Fibroblast of peridontal ligament (primary cell): ENCODE measurements around the gene ZFP82.

Experiments
- DNase-seq: peaks from one replicate; pipeline ENCODE4 v3.0.0-alpha.2; 2010; ENCODE audit errors: extremely low read depth

The ZFP82 gene

DNA sequence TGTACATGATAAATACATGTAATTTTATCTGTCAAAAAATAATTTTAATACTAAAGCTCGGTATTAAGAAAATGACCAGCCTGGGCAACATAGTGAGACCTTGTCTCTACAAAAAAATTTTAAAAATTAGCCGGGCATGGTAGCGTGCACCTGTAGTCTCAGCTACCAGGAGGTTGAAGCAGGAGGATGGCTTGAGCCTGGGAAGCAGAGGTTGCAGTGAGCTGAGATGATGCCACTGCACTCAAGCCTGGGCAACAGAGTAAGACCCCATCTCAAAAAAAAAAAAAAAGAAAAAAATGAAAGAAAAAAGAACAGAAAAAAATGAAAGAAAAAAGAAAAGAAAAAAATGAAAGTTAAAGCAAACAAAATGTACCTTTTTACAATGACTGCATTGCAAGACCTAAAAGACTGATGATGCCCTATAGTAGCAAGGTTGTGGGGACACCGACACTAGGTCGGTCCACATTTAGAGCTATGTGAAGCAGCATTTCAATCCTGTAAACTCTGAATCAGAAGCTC lies 44.7 kb downstream of the ZFP82 start:
- no peak for DNase-seq

DNA sequence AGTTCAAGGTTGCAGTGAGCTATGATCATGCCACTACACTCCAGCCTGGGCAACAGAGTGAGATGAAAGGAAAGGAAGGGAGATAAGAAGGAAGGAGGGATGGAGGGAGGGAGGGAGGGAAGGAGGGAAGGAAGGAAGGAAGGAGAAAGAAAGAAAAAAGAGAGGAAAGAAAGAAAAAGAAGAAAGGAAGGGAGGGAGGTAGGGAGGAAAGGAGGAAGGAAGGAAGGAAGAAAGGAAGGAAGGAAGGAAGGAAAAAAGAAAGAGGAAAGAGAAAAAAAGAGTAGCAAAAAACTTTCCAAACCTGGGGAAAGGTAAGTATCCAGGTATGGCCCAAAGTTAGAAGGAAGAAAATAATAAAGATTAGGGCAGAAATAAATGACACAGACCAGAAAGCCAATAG lies 46.6 kb downstream of the ZFP82 start:
- DNase-seq = no peak

DNA sequence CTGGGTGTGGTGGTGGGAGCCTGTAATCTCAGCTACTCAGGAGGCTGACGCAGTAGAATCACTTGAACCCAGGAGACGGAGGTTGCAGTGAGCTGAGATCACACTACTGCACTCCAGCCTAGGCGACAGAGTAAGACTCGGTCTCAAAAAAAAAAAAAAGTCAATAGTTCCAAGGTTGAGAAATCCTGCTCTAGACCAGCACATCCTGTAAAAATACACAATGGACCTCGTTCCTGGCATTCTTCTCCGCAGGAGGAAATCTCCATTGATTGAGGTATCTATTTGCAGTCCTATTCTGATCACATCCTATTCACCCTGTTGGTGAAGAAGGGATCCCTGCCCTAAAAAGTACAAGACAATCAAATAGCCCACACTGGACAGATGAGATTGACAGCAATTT lies 54.6 kb downstream of the ZFP82 start:
- DNase-seq = no peak
